Measurements from ENCODE around the gene SLIT3.

Gene SLIT3

GRCh38 chr5:168858994-168859393 lies 441.9 kb downstream of the SLIT3 start:
- Histone ChIP-seq H3K27ac (ENCODE audit: low read depth, low read length) (no peak overlapping the region), H3K4me2 (ENCODE audit: low read depth, low read length, poor library complexity, severe bottlenecking) (no peak overlapping the region), H3K27me3 (ENCODE audit: low read length) (0 out of 2 replicates have a peak, but pooled peaks cover under 1% of the 10 kb centered on the region), H3K9ac (ENCODE audit: low read length) (no peak overlapping the region), H3F3A (ENCODE audit: insufficient read depth) (no peaks in the 10 kb centered on the region), H3K9me3 (ENCODE audit: insufficient read depth, low read length) (no peaks in the 10 kb centered on the region), H4K20me1 (ENCODE audit: low read depth, low read length) (no peaks in the 10 kb centered on the region), H3K79me2 (ENCODE audit: insufficient read depth, low read length) (no peaks in the 10 kb centered on the region), H3K36me3 (ENCODE audit: low read length) (no peaks in the 10 kb centered on the region), H3K4me3 (ENCODE audit: insufficient read depth, low read length, poor library complexity, severe bottlenecking) (no peak overlapping the region), H3K9me2 (replicated peaks; ENCODE audit: insufficient read depth, low read length) (no peaks in the 10 kb centered on the region), H2AFZ (ENCODE audit: low read depth, low read length, severe bottlenecking) (no peak overlapping the region)
- TF ChIP-seq CTCF (IDR thresholded peaks at IDR 0.05; ENCODE audit: insufficient read depth, low read length, poor library complexity, severe bottlenecking) (no peak), EZH2phosphoT487 (conservative IDR thresholded peaks at IDR 0.05; ENCODE audit: low read length) (no peak)

- H3F3A ChIP-seq (ENCODE audit: insufficient read depth): no peaks in the 10 kb centered on the region
- no peaks in the 10 kb centered on the region for H3K9me2 ChIP-seq (replicated peaks; ENCODE audit: insufficient read depth, low read length)
- no peak overlapping the region for H3K4me3 ChIP-seq (ENCODE audit: insufficient read depth, low read length, poor library complexity, severe bottlenecking)
- H3K27ac ChIP-seq (ENCODE audit: low read depth, low read length): no peak overlapping the region
- H4K20me1 ChIP-seq (ENCODE audit: low read depth, low read length): no peaks in the 10 kb centered on the region
- no peak overlapping the region for H3K9ac ChIP-seq (ENCODE audit: low read length)
- no peaks in the 10 kb centered on the region for H3K9me3 ChIP-seq (ENCODE audit: insufficient read depth, low read length)
- no peaks in the 10 kb centered on the region for H3K36me3 ChIP-seq (ENCODE audit: low read length)
- 0 out of 2 replicates have a peak, but pooled peaks cover 4% of the 10 kb centered on the region for H3K27me3 ChIP-seq (ENCODE audit: low read length)
- H2AFZ ChIP-seq (ENCODE audit: low read depth, low read length, severe bottlenecking): no peak overlapping the region
- no peak for TF ChIP-seq EZH2phosphoT487 (conservative IDR thresholded peaks at IDR 0.05; ENCODE audit: low read length)
- no peaks in the 10 kb centered on the region for H3K79me2 ChIP-seq (ENCODE audit: insufficient read depth, low read length)
- H3K4me2 ChIP-seq (ENCODE audit: low read depth, low read length, poor library complexity, severe bottlenecking): no peak overlapping the region
Observed at GRCh38 chr5:168858371-168858770, 442.6 kb downstream of the SLIT3 start.

- Histone ChIP-seq H3K9ac (ENCODE audit: low read length) (no peak overlapping the region), H4K20me1 (ENCODE audit: low read depth, low read length) (no peaks in the 10 kb centered on the region), H3F3A (ENCODE audit: insufficient read depth) (no peaks in the 10 kb centered on the region), H3K79me2 (ENCODE audit: insufficient read depth, low read length) (no peaks in the 10 kb centered on the region), H3K4me3 (ENCODE audit: insufficient read depth, low read length, poor library complexity, severe bottlenecking) (no peak overlapping the region), H3K36me3 (ENCODE audit: low read length) (no peaks in the 10 kb centered on the region), H2AFZ (ENCODE audit: low read depth, low read length, severe bottlenecking) (no peak overlapping the region), H3K4me2 (ENCODE audit: low read depth, low read length, poor library complexity, severe bottlenecking) (no peak overlapping the region), H3K27ac (ENCODE audit: low read depth, low read length) (no peak overlapping the region), H3K9me3 (ENCODE audit: insufficient read depth, low read length) (no peaks in the 10 kb centered on the region), H3K27me3 (ENCODE audit: low read length) (peaks cover 6% of the 10 kb centered on the region; the same call in 1 of the 2 replicates), H3K9me2 (replicated peaks; ENCODE audit: insufficient read depth, low read length) (no peaks in the 10 kb centered on the region)
- no peak for TF ChIP-seq EZH2phosphoT487 (conservative IDR thresholded peaks at IDR 0.05; ENCODE audit: low read length)
- TF ChIP-seq CTCF (IDR thresholded peaks at IDR 0.05; ENCODE audit: insufficient read depth, low read length, poor library complexity, severe bottlenecking): no peak
Observed at GRCh38 chr5:168853972-168854371, 447.0 kb downstream of the SLIT3 start.

GRCh38 chr5:168852329-168852728 lies 448.6 kb downstream of the SLIT3 start:
- Histone ChIP-seq H3K4me3 (ENCODE audit: insufficient read depth, low read length, poor library complexity, severe bottlenecking) (no peak overlapping the region), H3K9me3 (ENCODE audit: insufficient read depth, low read length) (no peaks in the 10 kb centered on the region), H3K9me2 (replicated peaks; ENCODE audit: insufficient read depth, low read length) (no peaks in the 10 kb centered on the region), H3K27me3 (ENCODE audit: low read length) (peaks cover 6% of the 10 kb centered on the region; the same call in 1 of the 2 replicates), H3K9ac (ENCODE audit: low read length) (no peak overlapping the region), H3K4me2 (ENCODE audit: low read depth, low read length, poor library complexity, severe bottlenecking) (no peak overlapping the region), H3K79me2 (ENCODE audit: insufficient read depth, low read length) (no peaks in the 10 kb centered on the region), H4K20me1 (ENCODE audit: low read depth, low read length) (no peaks in the 10 kb centered on the region), H3K27ac (ENCODE audit: low read depth, low read length) (no peak overlapping the region), H3K36me3 (ENCODE audit: low read length) (no peaks in the 10 kb centered on the region), H3F3A (ENCODE audit: insufficient read depth) (no peaks in the 10 kb centered on the region), H2AFZ (ENCODE audit: low read depth, low read length, severe bottlenecking) (no peak overlapping the region)
- no peak for TF ChIP-seq CTCF (IDR thresholded peaks at IDR 0.05; ENCODE audit: insufficient read depth, low read length, poor library complexity, severe bottlenecking)
- no peak for TF ChIP-seq EZH2phosphoT487 (conservative IDR thresholded peaks at IDR 0.05; ENCODE audit: low read length)

Data from SU-DHL-6 (cell line).